Testis (tissue), 3 donors: Measurements from ENCODE around the gene GTSF1L. TPM values are rescaled to one million over a fixed set of nuclear protein-coding genes. Genes with fewer than 3 reads are reported as not detected.

Experiments
- DNase-seq: peaks from one replicate; pipeline ENCODE4 v3.0.0-alpha.2; 2019
- H3K27ac ChIP-seq, 2 donors: fragments of 200-600 bp; sonication (generic); one replicate each; pipeline ENCODE4 v1.5.1; 2019
- H3K27me3 ChIP-seq: fragments of 200-600 bp; sonication (generic); one replicate; pipeline ENCODE4 v1.5.1; 2019
- H3K36me3 ChIP-seq: fragments of 200-600 bp; sonication (generic); one replicate; pipeline ENCODE4 v1.5.1; 2017; ENCODE audit warnings: low read depth; ENCODE audit errors: missing control alignments
- H3K4me1 ChIP-seq: fragments of 200-600 bp; sonication (generic); one replicate; pipeline ENCODE4 v1.5.1; 2019
- H3K4me3 ChIP-seq, 2 donors: fragments of 200-600 bp; sonication (generic); one replicate each; pipeline ENCODE4 v1.5.1; 2017 to 2019
- H3K9me3 ChIP-seq: fragments of 200-600 bp; sonication (generic); one replicate; pipeline ENCODE4 v1.5.1; 2017
- POLR2A ChIP-seq: fragments of 450-650 bp; IDR thresholded peaks from one replicate; pipeline ENCODE4 v1.6.1; 2017; ENCODE audit warnings: antibody characterized with exemption, mild to moderate bottlenecking, moderate library complexity
- WGBS, 2 donors: methylation state at CpG; one replicate each; pipeline ENCODE4 v1.1.5; 2018; 5-methylcytosine and 5-hydroxymethylcytosine counted together
- intact Hi-C: fragments of 100-400 bp; cut with DNase I; formaldehyde crosslinking; loops from one replicate; pipeline ENCODE4 v1.15.1; 2023; ENCODE audit warnings: low total_unique reads
- polyA plus RNA-seq: library from polyadenylated mRNA; stranded (reverse); fragments of 350-450 nt; fragmentation: Illumina TruSeq; extraction: RNeasy Lipid Tissue Mini Kit (QIAGEN cat#74804); gene quantifications from one replicate; pipeline ENCODE4 v1.2.3, GENCODE V29; 2014; ENCODE audit warnings: low read depth, low replicate concordance; ENCODE audit not compliant: insufficient read depth
- total RNA-seq, 2 donors: library from RNA; depleted of rRNA; stranded (reverse); fragments of >200 nt; gene quantifications; one replicate each; pipeline ENCODE4 v1.2.3, GENCODE V29; 2016
- TF ChIP-seq, protein P1 (sequence below), 3 experiments: fragments of 450-650 bp in 2 of 3; fragments of 200-600 bp in 1 of 3; sonication (generic) in 1 of 3; IDR thresholded peaks; one replicate each; pipeline ENCODE4 v1.5.1; 2016 to 2019; ENCODE audit warnings: antibody characterized with exemption in 3 of 3, mild to moderate bottlenecking in 2 of 3, moderate library complexity in 1 of 3

The GTSF1L gene
- total and polyA plus RNA-seq, 3 donors from 2014 or later: 79.2 to 244 (median 202) TPM

GRCh38 chr20:43711098-43711654, 15.6 kb downstream of the GTSF1L start:
- WGBS, 2 donors: 89 to 90% methylated on average over 10 to 15 of the region's 15 CpGs
- H3K4me1 ChIP-seq: no peaks in the 10 kb centered on the region
- no peaks in the 10 kb centered on the region for H3K9me3 ChIP-seq
- no peaks in the 10 kb centered on the region for H3K36me3 ChIP-seq
- H3K27me3 ChIP-seq: no peaks in the 10 kb centered on the region
- TF ChIP-seq POLR2A: no peak
- TF ChIP-seq, protein P1, sequence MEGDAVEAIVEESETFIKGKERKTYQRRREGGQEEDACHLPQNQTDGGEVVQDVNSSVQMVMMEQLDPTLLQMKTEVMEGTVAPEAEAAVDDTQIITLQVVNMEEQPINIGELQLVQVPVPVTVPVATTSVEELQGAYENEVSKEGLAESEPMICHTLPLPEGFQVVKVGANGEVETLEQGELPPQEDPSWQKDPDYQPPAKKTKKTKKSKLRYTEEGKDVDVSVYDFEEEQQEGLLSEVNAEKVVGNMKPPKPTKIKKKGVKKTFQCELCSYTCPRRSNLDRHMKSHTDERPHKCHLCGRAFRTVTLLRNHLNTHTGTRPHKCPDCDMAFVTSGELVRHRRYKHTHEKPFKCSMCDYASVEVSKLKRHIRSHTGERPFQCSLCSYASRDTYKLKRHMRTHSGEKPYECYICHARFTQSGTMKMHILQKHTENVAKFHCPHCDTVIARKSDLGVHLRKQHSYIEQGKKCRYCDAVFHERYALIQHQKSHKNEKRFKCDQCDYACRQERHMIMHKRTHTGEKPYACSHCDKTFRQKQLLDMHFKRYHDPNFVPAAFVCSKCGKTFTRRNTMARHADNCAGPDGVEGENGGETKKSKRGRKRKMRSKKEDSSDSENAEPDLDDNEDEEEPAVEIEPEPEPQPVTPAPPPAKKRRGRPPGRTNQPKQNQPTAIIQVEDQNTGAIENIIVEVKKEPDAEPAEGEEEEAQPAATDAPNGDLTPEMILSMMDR (IDR thresholded peaks at IDR 0.05): no peak
- H3K4me3 ChIP-seq: no peak overlapping the region
- no peak for DNase-seq
- intact Hi-C loops: no loop called here
- no peak overlapping the region for H3K27ac ChIP-seq

DNA sequence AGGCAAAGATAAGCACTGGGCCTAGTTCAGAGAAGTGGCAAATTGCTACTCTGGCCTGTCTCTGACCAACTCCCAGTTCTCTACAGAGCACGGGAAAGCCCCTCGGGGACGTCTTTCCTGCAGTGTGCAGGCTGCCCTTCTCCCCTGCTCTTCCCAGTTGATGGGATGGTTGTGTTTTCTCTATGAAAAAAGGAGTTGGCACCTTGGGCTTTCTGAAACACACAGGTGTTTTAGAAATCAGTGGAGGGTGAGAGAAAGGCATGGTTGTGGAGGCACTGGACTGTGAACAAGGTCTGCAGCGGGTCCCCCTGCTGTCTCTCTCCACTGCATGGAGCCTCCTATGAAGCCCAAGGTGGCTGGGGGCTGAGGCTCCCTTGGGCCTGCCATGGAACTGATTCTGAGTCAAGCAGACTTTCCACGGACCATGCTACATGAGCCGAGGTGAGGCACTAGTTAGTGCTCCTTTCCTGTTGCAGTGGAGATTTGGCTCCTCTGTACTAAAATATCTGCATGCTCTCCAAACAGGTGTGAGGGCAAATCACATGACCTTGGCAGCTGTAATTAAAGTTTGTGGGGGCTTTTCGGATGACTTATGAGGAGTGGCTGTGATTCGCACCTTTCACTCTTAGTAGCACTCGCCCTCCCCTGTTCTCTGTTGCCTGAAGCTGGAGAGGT, 16.3 kb downstream of the GTSF1L start:
- no peak for DNase-seq
- intact Hi-C loops: no loop called here
- Histone ChIP-seq H3K4me3 (no peak overlapping the region), H3K36me3 (no peaks in the 10 kb centered on the region), H3K9me3 (no peaks in the 10 kb centered on the region), H3K4me1 (no peaks in the 10 kb centered on the region), H3K27me3 (no peaks in the 10 kb centered on the region), H3K27ac (no peak overlapping the region)
- TF ChIP-seq, protein P1 (IDR thresholded peaks at IDR 0.05): no peak
- no peak for TF ChIP-seq POLR2A
- 84 to 91% methylated on average over 9 of the region's 9 CpGs for WGBS, 2 donors

DNA sequence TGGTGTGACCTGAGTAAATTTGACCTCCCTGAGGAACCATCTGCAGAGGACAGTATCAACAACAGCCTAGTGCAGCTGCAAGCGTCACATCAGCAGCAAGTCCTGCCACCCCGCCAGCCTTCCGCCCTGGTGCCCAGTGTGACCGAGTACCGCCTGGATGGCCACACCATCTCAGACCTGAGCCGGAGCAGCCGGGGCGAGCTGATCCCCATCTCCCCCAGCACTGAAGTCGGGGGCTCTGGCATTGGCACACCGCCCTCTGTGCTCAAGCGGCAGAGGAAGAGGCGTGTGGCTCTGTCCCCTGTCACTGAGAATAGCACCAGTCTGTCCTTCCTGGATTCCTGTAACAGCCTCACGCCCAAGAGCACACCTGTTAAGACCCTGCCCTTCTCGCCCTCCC, 24.3 kb downstream of the GTSF1L start:
- H3K27ac ChIP-seq: no peak overlapping the region
- WGBS, 2 donors: 96 to 98% methylated on average over 6 to 14 of the region's 14 CpGs
- no peaks in the 10 kb centered on the region for H3K9me3 ChIP-seq
- no peak overlapping the region for H3K4me3 ChIP-seq
- H3K36me3 ChIP-seq: no peaks in the 10 kb centered on the region
- TF ChIP-seq POLR2A: no peak
- TF ChIP-seq, protein P1 (IDR thresholded peaks at IDR 0.05): no peak
- no peaks in the 10 kb centered on the region for H3K27me3 ChIP-seq
- H3K4me1 ChIP-seq: no peaks in the 10 kb centered on the region
- DNase-seq: no peak
- intact Hi-C loops: no loop called here

DNA sequence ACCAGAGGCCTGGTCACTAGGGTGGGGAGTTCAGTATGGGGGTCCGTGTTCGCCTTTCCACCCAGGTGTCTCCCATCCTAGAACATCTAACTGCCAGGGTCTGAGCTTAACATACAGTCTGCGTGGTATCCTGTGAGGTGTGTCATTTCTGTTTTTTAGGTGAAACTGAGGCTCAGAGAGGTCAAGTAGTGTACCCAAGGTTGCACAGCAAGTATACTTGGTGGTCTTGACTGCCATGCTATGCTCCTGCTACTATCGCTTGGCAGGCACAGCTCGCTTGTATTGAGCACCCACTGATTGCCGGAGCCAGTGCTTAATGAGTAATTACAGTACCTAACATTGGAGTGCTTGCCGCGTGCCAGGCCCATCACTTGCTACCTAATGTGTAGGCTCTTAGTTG, 26.2 kb downstream of the GTSF1L start:
- intact Hi-C loops: no loop called here
- no peaks in the 10 kb centered on the region for H3K4me1 ChIP-seq
- DNase-seq: no peak
- 98 to 100% methylated on average over 3 to 8 of the region's 8 CpGs for WGBS, 2 donors
- no peak overlapping the region for H3K27ac ChIP-seq
- no peaks in the 10 kb centered on the region for H3K9me3 ChIP-seq
- H3K36me3 ChIP-seq: no peaks in the 10 kb centered on the region
- TF ChIP-seq POLR2A: no peak
- TF ChIP-seq, protein P1 (IDR thresholded peaks at IDR 0.05): no peak
- no peak overlapping the region for H3K4me3 ChIP-seq
- H3K27me3 ChIP-seq: no peaks in the 10 kb centered on the region
